DMS53 treated with DMSO at 0.1 percent for 48 hours (cell line): ENCODE results near the gene SHANK3.
"Not testable (repeated sequence)": the region's sequence is repeated elsewhere in the genome, so short reads cannot be mapped to it uniquely, and the experiment has no call there.

Source experiments
- DNase-seq: peaks from one replicate; lab custom pipeline; 2025; ENCODE audit not compliant: unreplicated experiment; lab: John Stamatoyannopoulos, UW

Gene SHANK3

DNA sequence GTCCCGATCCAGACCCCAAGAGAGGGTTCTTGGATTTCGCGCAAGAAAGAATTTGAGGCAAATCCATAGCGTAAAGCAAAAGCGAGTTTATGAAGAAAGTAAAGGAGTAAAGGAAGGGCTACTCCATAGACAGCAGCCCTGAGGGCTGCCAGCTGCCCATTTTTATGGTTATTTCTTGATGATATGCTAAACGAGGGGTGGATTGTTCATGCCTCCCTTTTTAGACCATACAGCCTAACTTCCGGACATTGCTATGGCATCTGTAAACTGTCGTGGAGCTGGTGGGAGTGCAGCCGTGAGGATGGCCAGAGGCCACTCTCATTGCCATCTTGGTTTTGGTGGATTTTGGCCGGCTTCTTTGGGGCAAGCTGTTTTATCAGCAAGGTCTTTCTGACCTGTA lies 19.4 kb upstream of the SHANK3 start:
- DNase-seq = no peak

DNA sequence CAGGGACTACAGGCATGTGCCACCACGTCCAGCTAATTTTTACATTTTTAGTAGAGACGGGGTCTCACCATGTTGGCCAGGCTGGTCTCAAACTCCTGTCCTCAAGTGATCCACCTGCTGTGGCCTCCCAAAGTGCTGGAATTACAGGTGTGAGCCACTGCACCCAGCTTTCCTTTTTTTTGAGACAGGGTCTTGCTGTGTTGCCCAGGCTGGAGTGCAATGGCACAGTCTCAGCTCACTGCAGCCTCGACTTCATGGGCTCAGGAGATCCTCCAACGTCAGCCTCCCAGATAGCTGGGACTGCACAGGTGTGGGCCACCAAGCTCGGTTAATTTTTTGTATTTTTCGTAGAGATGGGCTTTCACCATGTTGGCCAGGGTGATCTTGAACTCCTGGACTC lies 18.0 kb upstream of the SHANK3 start:
- DNase-seq = not testable (repeated sequence)

DNA sequence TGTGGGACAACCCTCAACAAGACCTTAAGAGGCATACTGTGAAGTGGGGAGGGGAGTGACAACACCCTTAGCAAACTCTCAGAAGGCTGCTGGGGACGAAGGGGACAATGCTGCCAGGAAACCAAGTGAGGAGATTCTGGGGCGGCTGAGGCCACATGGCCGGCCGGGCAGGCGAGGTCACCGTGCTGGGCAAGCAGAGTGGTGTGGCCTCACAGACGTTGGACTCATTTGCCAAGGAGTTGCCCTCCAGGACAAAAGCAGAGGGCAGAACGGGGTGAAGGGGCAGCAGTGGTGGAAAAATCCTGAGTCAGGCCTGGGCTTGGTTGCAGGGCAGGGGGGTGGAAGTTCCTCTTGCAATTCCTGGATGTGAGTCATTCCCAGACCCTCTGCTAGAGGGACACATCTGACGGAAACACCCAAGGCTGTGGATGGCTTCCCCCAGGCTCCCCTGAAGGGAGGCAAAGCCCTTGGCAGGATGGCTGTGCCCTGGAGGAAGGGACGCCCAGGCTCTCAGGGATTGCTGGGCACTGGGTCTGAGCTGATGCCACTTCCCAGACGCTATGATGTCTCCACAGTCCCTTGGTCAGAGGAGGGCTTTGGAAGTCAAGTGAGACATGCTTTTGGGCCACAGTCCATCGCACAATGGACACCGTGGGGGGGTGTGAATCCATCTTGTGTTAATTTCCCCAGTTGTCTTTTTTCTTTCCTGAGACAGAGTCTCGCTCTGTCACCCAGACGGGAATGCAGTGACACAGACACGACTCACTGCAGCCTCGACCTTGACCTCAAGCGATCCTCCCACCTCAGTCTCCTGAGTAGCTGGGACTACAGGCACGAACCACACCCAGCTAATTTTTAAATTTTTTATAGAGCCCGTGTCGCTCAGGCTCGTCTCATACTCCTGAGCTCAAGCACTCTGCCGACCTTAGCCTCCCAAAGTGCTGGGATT lies 16.2 kb upstream of the SHANK3 start:
- no peak for DNase-seq

DNA sequence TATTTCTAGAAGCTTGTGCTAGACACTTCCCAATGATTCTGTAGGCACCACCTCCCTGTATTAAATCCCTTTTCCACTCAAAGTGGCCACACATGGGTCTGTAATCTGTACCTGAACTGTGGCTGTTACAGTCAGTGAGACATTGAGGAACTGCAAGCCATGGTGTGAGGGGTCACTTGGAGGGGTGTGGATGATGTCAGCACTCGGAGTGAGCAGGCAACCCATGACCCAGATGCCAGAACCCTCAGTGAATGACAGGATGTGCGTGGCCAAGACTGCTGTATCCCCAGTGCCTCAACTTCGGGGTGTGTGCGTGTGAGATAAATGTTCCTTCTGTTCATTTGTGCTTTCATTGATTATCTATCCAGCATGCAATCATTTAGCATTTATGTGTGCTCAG lies 14.7 kb upstream of the SHANK3 start:
- no peak for DNase-seq

DNA sequence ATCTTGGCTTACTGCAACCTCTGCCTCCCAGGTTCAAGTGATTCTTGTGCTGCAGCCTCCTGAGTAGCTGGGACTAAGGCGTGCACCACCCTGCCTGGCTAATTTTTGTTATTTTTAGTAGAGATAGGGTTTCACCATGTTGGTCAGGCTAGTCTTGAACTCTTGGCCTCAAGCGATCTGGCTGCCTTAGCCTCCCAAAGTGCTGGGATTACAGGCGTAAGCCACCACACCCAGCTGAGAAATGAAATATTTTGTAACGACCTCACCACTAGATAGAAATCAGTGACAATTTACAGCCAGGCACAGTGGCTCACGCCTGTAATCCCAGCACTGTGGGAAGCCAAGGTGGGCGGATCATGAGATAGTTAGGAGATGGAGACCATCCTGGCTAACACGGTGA lies 12.9 kb upstream of the SHANK3 start:
- DNase-seq = not testable (repeated sequence)

DNA sequence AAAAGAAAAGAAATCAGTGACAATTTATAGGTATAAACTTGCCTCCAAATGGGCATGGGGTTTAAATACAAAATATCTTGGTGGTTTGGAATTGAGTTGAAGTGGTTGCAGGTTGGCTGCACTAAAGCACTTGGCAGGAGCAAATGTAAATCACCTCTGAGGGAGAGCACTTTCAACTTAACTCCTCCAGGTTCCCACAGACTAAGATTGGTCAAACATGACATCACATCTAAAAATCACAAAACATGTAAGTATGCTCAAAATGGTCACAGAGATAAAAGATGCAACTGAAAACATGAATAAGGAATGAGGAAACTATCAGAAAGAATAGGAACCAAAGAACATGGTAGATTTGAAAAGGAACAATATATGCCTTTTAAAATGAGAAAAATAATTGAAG lies 12.3 kb upstream of the SHANK3 start:
- no peak for DNase-seq

DNA sequence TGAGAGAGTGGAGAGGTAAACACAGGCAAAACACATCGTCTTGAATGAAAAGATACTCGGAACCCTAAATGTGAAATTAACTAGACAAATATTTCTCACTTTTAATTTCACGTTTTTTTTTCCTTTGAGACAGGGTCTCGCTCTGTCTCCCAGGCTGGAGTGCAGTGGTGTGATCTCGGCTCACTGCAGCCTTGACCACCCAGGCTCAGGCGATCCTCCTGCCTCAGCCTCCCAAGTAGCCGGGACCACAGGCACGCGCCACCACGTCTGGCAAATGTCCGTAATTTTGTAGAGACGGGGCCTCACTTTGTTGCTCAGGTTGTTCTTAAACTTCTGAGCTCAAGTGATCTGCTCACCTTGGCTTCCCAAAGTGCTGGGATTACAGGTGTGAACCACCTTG lies 7.4 kb upstream of the SHANK3 start:
- no peak for DNase-seq

DNA sequence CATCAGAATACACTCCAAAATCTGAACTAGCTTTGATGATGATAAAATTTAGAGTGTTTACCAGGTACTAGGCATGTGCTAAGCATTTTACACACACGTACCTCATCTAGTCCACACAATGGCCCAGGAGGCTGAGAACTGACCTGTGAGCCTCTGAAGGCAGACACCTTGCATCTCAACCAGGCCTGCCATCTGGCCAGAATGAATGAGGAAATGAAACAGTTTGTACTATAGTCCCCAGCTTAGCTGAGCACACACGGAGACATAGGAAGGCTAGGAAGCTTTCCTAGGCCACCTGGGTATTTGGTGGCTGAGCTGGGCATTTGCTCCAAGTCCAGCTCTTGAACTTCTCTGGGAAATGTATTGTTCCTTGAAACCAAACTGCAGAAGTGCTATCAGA lies 6.9 kb upstream of the SHANK3 start:
- no peak for DNase-seq

DNA sequence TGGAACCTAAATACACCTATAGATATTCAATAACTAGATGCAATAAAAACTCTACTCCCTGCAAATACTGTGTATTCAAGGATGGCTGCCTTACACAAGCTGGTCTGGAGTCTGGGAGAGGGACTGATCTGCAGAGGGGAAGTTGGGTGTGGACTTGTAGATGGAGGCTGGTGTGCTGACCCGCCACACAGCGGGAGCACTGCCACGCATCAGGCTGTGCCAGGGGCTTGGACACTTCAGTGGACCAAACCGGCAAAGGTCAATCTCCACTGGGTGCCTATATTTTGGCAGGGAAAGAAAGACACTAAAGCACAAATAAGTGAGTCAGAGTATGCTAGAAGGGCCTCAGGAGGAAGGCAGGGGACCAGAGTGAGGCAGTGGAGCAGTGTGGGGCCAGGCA lies 2.1 kb upstream of the SHANK3 start:
- no peak for DNase-seq

DNA sequence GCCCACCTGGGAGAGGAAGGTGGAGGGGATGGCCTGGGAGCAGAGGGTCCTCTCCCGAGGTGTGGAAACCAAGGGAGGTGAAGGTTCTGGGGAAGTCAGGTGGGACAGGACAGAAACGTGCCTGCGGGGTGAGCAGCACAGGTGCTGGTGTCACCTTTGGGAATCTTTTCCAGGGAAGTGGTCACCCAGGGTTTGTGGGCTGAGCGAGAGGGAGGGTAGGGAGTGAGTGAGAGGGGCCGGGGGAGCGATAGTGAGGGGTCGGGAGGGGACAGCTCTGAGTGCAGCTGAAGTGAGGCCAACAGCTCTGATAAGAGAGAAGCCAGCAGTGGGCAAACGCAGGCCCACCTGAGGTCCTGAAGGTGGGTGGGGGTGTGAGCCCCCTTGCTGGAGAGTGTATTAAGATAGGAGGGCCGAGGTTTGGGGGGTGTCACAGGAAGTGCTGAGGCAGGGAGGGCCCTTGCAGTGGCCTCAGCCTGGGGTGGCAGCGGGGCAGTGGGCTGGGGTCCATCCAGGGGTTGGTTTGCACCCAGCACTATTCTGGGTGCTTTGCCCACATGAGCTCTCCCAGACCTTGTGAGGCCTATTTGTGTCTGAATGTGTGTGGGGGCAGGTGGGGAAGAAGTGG lies 1.6 kb upstream of the SHANK3 start:
- no peak for DNase-seq

DNA sequence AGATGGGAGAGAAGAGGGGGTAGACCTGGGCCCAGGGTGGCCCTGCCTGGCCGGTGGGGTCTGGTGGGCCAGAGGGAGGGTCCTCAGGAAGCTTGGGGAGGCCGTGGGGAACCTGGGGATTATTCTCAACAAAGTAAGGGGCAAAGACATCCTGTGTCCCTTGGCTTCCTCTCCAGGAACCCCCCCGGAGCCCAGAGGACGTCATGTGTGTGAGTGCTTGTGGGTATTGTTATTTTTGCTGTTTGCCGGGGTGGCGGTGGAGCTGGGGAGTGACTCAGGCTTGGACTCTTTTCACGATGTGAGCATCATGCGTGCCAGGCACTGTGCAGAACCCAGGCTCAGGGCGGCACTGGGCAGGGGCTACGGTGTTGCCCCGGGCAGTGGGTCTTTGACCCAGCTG lies 982 bp upstream of the SHANK3 start:
- no peak for DNase-seq

DNA sequence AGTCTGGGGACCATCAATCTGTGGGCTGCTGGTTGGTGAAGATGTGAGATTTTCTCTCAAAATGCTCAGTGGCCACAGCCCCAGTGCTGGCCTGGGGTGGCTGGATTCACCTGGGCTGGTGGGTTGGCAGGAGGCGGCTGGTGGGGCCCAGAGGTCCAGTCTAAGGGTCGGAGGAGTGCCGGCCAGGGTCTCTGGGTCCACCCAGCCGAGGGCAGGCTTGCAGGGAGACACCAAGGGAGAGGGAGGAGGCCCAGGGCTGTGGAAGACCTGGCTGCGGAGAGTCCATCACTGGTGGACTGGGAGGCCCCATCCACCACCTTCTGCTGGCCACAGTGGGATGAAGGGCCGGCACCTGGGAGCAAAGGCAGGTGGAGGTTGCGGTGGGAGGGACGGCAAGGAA lies 582 bp upstream of the SHANK3 start:
- DNase-seq = no peak

DNA sequence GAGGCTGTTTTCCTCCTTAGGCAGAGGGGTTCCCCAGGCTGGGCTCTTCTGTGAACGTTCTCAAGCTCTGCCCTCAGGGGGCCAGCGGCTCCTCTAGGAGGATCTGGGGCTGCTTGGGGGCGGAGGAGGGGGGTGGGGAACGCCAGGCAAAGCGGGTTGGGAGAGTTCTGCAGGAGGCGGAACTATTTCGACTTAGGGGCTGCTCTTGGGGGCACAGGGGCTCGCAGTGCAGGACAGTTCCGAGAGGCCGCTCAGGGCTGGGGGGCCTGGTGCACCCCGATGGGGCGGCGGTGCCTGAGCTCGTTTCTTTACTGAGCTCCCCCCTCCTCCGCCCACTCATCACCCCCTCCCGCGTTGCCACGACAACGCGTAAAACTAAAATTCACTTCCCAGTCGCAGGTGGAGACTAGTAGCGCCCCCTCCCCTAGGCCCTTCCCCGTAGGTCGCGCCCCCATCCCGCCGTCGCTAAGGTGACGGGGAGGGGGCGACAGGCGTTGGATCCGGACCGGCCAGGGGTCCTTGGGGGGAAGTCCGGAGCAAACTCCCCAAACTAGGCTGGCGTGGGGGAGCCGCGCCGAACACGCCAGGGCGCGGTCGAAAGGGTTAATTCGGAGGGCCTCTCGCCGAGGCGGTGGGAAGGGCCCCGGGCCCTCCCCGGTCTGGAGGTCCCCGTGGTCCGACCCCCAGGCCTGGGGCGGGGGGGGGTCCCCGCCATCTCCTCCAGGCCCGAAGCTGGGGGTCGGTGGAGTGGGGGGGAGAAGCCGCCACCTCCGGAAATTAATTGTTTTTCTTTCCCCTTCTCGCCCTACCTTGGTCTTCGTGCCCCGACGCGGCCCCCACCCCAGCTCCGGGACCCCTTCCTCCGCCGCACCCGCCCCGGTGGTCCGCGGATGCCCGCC lies 857 bp downstream of the SHANK3 start:
- DNase-seq = no peak

DNA sequence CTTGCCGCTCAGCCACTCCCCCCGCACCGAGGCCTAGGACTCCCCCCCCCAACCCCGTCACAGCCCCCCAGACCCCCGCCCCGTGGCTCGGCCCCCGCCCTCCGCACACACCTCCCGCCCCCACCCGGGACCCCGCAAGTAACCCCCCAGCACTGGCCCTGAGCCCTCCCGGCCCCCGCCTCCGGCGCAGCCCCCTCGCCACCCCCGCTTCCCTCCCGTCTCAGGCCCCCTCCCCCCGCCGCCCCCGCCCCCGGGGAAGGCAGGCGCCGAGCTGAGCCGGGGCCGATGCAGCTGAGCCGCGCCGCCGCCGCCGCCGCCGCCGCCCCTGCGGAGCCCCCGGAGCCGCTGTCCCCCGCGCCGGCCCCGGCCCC lies 1.5 kb downstream of the SHANK3 start:
- DNase-seq = no peak

DNA sequence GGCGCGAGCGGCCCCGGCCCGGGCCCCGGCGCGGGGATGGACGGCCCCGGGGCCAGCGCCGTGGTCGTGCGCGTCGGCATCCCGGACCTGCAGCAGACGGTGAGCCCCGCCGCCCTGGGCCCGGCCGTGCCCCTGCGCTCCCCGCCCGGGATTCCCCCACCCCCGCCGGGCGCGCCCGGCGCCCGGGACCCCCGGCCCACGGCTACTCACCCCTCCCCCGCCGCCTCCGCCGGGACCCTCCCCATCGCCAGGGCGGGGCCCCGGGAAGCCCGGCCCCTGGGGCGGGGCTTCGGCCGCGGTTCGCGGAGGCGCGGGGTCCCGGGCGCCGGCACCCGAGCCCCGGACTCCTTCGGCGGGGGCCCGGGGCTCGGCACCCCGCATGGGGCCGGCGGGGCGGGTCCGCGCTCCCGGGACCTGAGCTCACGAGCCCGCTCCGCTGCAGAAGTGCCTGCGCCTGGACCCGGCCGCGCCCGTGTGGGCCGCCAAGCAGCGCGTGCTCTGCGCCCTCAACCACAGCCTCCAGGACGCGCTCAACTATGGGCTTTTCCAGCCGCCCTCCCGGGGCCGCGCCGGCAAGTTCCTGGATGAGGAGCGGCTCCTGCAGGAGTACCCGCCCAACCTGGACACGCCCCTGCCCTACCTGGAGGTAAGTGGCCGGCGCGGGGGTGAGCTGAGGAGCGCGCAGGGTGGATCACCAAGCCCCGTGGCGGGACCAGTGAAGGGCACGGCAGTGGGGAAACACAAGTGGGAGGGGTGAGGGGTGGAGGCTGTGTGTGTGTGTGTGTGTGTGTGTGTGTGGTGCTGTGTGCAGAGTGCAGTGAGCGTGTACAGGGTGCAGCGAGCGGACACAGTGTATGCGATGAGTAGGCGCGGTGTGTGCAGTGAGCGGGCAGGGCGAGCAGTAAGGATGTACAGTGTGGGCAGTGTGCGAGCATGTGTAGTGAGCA lies 2.3 kb downstream of the SHANK3 start:
- peak; percentile 22 for DNase-seq

DNA sequence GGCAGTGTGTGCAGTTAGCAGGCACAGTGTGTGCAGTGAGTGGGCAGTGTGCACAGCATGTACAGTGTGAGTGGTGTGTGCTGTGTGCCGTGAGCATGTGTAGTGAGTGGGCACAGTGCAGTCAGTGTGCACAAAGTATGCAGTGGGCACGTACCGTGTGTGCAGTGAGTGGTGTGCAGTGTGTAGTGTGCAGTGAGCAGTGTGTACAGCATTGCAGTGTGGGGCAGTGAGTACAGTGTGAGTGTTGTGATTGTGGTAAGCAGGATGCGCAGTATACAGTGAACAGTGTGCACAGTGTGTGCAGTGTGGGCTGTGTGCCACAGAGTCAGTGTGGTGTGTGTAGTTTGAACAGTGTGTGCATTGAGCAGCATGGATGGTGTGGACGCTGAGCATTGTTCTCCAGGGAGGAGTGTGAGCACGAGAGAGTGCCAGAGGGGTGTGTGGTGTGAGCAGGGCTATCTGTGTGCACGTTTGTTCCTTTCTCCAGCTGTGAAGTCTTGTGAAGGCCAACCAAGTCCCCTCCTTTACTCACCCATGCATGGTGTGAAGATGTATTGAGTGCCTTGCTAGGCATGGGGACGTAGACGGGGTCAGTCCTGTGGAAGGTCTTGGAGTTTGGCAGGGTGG lies 3.0 kb downstream of the SHANK3 start:
- no peak for DNase-seq

DNA sequence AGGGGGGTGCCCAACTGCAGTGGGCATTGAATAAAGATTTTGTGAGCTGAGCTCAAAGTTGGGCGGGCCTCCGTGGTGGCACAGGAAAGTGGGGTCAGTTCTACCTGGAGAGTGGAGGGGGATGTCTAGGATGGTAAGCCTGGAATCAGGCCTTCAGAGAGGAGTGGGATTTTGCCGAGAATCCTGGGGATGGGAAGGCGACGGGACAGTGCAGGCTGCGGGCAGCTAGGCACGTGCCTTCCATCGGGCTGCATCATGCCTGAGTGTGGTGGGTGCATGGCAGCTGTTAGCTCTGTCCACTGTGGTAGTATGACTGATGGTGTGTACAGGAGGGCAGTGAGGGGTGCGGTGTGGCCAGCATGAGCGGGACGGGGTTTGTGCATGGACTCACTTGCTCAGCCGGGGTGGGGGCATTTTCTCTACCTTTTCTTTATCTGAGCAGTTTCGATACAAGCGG lies 3.6 kb downstream of the SHANK3 start:
- no peak for DNase-seq

DNA sequence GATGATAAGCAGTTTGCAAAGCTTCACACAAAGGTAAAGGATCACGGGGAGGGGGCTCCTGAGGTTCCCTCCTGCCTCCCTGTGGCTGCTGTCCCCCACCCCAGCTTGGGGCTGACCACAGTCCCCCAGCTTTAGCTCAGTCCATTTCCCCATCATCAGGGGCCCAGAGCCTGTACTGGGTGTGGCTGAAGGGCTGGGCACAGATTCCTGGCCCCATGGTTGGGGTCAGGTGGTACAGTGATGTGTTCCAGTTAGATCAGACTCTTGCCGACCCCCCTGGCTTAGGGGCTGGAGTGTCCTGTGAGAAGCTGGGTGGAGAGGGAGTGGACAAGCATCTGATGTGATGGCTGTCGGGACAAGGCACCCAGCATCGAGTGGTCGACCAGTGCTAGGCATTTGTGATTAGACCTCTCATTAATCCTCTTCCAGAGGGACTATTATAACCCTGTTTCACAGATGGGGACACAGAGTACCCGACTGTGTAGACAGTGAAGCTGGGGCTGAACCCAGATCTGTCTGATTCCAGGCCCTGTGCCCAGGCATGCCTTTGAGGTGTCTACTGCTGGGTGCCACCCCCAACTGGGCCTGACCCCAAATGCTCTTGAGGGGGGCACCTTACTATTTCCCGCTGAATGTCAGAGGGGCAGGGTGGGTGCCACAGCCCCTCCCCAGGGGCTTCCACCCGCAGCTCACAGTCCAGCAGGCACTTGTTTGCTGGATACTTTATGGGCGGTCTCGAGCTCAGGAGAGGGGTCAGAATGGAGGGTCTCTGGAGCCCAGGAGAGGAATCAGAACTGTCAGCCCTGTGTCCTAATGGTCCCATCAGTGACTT lies 4.3 kb downstream of the SHANK3 start:
- DNase-seq = no peak
